H1 (cell line): ENCODE results near the gene TIMM29. TPM values are rescaled to one million over a fixed set of nuclear protein-coding genes. Genes with fewer than 3 reads are reported as not detected.

ENCODE experiments used
- CTCF ChIA-PET: fragments of 300-600 bp; sonication (Branson Sonifier 250); formaldehyde crosslinking; loops from one replicate; lab custom pipeline; 2021; ENCODE audit not compliant: partially characterized antibody; lab: Charles Lee
- POLR2A ChIA-PET: fragments of 300-600 bp; sonication (Branson Sonifier 250); formaldehyde crosslinking; loops from one replicate; lab custom pipeline; 2021; ENCODE audit warnings: inconsistent platforms; ENCODE audit not compliant: partially characterized antibody; lab: Charles Lee
- DNase-seq, 2 experiments: peaks; one replicate each; pipeline versions ENCODE4 v3.0.0 to v3.0.0-alpha.2; 2010 to 2022; ENCODE audit warnings: low spot score in 2 of 2, low read depth in 1 of 2, mixed read lengths in 1 of 2
- FAIRE-seq: peaks from 2 replicates; lab custom pipeline; 2011; peaks lifted over from hg19 to GRCh38; lab: Jason Lieb, UNC
- H2AFZ ChIP-seq: 2 replicates; pipeline ENCODE4 v1.8.1; 2012; ENCODE audit warnings: low read length, inconsistent platforms
- H2AK5ac ChIP-seq: 2 replicates; pipeline ENCODE4 v1.6.1; 2013; ENCODE audit warnings: low read depth, low read length
- H2BK120ac ChIP-seq: replicated peaks from 2 replicates; pipeline ENCODE3; 2013; ENCODE audit warnings: low read depth, low read length, inconsistent platforms
- H2BK12ac ChIP-seq: 2 replicates; pipeline ENCODE4 v1.6.1; 2013; ENCODE audit warnings: low read depth, low read length
- H2BK15ac ChIP-seq: 2 replicates; pipeline ENCODE4 v1.6.1; 2013; ENCODE audit warnings: low read length
- H2BK20ac ChIP-seq: 2 replicates; pipeline ENCODE4 v1.6.1; 2013; ENCODE audit warnings: low read length
- H2BK5ac ChIP-seq: 2 replicates; pipeline ENCODE4 v1.6.1; 2013; ENCODE audit warnings: low read depth, low read length
- H3K14ac ChIP-seq: 2 replicates; pipeline ENCODE4 v1.6.1; 2013; ENCODE audit warnings: inconsistent platforms; ENCODE audit not compliant: insufficient read length
- H3K18ac ChIP-seq: 2 replicates; pipeline ENCODE4 v1.6.1; 2013; ENCODE audit warnings: low read length; ENCODE audit errors: extremely low read depth
- H3K23ac ChIP-seq: 2 replicates; pipeline ENCODE4 v1.6.1; 2013; ENCODE audit warnings: inconsistent platforms; ENCODE audit not compliant: insufficient read length
- H3K23me2 ChIP-seq: 2 replicates; pipeline ENCODE4 v1.6.1; 2013; ENCODE audit warnings: low read depth, low read length
- H3K27ac ChIP-seq: 2 replicates; pipeline ENCODE4 v1.6.1; 2011; ENCODE audit warnings: low read depth, low read length, inconsistent platforms
- H3K27me3 ChIP-seq, 4 experiments: replicated peaks in 1 of 4; 1 replicate in 1 of 4; 2 replicates in 3 of 4; pipeline versions ENCODE4 v1.6.1 to v1.8.1; 2011 to 2013; ENCODE audit warnings: low read length in 3 of 4, mild to moderate bottlenecking in 3 of 4, inconsistent platforms in 2 of 4, mixed read lengths in 2 of 4, moderate library complexity in 1 of 4; ENCODE audit not compliant: control insufficient read depth in 3 of 4, insufficient read depth in 3 of 4; ENCODE audit errors: extremely low read depth in 1 of 4
- H3K36me3 ChIP-seq, 4 experiments: 2 replicates each; pipeline versions ENCODE4 v1.6.1 to v1.8.1; 2011 to 2013; ENCODE audit warnings: mild to moderate bottlenecking in 4 of 4, low read length in 3 of 4, moderate library complexity in 2 of 4, control low read depth in 1 of 4, inconsistent platforms in 1 of 4; ENCODE audit not compliant: insufficient read depth in 4 of 4, control insufficient read depth in 2 of 4
- H3K4ac ChIP-seq: replicated peaks from 2 replicates; pipeline ENCODE3; 2013; ENCODE audit warnings: low read length, low read depth, mixed read lengths, inconsistent platforms; ENCODE audit not compliant: insufficient read length
- H3K4me1 ChIP-seq, 4 experiments: replicated peaks in 1 of 4; 1 replicate in 1 of 4; 2 replicates in 3 of 4; pipeline versions ENCODE4 v1.6.1 to v1.8.1; 2011 to 2013; ENCODE audit warnings: low read length in 3 of 4, inconsistent platforms in 2 of 4, mixed read lengths in 1 of 4; ENCODE audit not compliant: insufficient read depth in 4 of 4, control insufficient read depth in 3 of 4
- H3K4me2 ChIP-seq, 2 experiments: 2 replicates each; pipeline versions ENCODE4 v1.6.1 to v1.8.1; 2011 to 2013; ENCODE audit warnings: low read depth in 2 of 2, low read length in 2 of 2, control low read depth in 1 of 2, inconsistent platforms in 1 of 2, mild to moderate bottlenecking in 1 of 2; ENCODE audit not compliant: insufficient read depth in 1 of 2
- H3K4me3 ChIP-seq, 4 experiments: fragments of 200-600, 300-600 bp in 1 of 4; sonication (generic), shearing (Covaris generic), sonication (Bioruptor Twin) in 1 of 4; 2 replicates each; pipeline versions ENCODE4 v1.5.1 to v1.8.1; 2011 to 2016; ENCODE audit warnings: low read length in 4 of 4, low read depth in 3 of 4, control low read depth in 2 of 4, inconsistent platforms in 2 of 4, mild to moderate bottlenecking in 2 of 4, mixed read lengths in 1 of 4, moderate library complexity in 1 of 4; ENCODE audit not compliant: insufficient read depth in 2 of 4; ENCODE audit errors: extremely low read depth in 1 of 4
- H3K56ac ChIP-seq: replicated peaks from 2 replicates; pipeline ENCODE3; 2013; ENCODE audit warnings: low read depth, mild to moderate bottlenecking, mixed read lengths, low read length, inconsistent platforms; ENCODE audit not compliant: insufficient read length
- H3K79me1 ChIP-seq: 2 replicates; pipeline ENCODE4 v1.6.1; 2013; ENCODE audit warnings: low read depth, low read length, control low read depth
- H3K79me2 ChIP-seq, 2 experiments: 2 replicates each; pipeline versions ENCODE4 v1.6.1 to v1.8.1; 2012 to 2013; ENCODE audit warnings: low read length in 2 of 2, mild to moderate bottlenecking in 2 of 2, inconsistent platforms in 1 of 2; ENCODE audit not compliant: insufficient read depth in 2 of 2, control insufficient read depth in 1 of 2
- H3K9ac ChIP-seq, 4 experiments: replicated peaks in 1 of 4; 1 replicate in 1 of 4; 2 replicates in 3 of 4; pipeline versions ENCODE4 v1.6.1 to v1.8.1; 2011 to 2013; ENCODE audit warnings: low read depth in 3 of 4, low read length in 3 of 4, control low read depth in 2 of 4, mild to moderate bottlenecking in 2 of 4, moderate library complexity in 2 of 4, inconsistent platforms in 1 of 4; ENCODE audit errors: extremely low read depth in 1 of 4
- H3K9me3 ChIP-seq, 2 experiments: 2 replicates each; pipeline versions ENCODE4 v1.6.1 to v1.8.1; 2012 to 2013; ENCODE audit warnings: mild to moderate bottlenecking in 2 of 2, moderate library complexity in 2 of 2, control low read depth in 1 of 2, inconsistent platforms in 1 of 2, low read depth in 1 of 2, low read length in 1 of 2, mixed read lengths in 1 of 2; ENCODE audit not compliant: insufficient read depth in 2 of 2
- H4K20me1 ChIP-seq, 2 experiments: replicated peaks in 1 of 2; 2 replicates each; pipeline versions ENCODE3 to v1.8.1; 2011 to 2013; ENCODE audit warnings: inconsistent platforms in 2 of 2, low read length in 2 of 2, mild to moderate bottlenecking in 1 of 2; ENCODE audit not compliant: insufficient read depth in 2 of 2, control insufficient read depth in 1 of 2
- H4K5ac ChIP-seq: 2 replicates; pipeline ENCODE4 v1.6.1; 2013; ENCODE audit warnings: low read length, low read depth, mixed read lengths, inconsistent platforms; ENCODE audit not compliant: insufficient read length
- H4K8ac ChIP-seq: 2 replicates; pipeline ENCODE4 v1.8.0; 2013; ENCODE audit warnings: mild to moderate bottlenecking, moderate library complexity, low read length, inconsistent platforms; ENCODE audit not compliant: insufficient read depth; ENCODE audit errors: extremely low read depth
- H4K91ac ChIP-seq: replicated peaks from 2 replicates; pipeline ENCODE3; 2013; ENCODE audit warnings: low read length, mixed read lengths, inconsistent platforms; ENCODE audit not compliant: insufficient read length
- ASH2L ChIP-seq: fragments of 200-600, 300-600 bp; sonication (generic); IDR thresholded peaks from one replicate; pipeline ENCODE4 v1.7.1; 2017; ENCODE audit warnings: low read length
- BCL11A ChIP-seq, 2 experiments: IDR thresholded peaks; one replicate each; pipeline ENCODE4 v1.6.1; 2011; ENCODE audit warnings: low read depth in 2 of 2, low read length in 2 of 2, mild to moderate bottlenecking in 2 of 2
- CBX8 ChIP-seq: fragments of 300-800, 300-1000 bp; sonication (generic); IDR thresholded peaks from 2 replicates; pipeline ENCODE4 v1.7.1; 2016; ENCODE audit warnings: low read depth, low read length, borderline replicate concordance
- CHD2 ChIP-seq: IDR thresholded peaks from 2 replicates; pipeline ENCODE4 v1.6.1; 2012; ENCODE audit warnings: low read length, improper control_type of control experiment
- HDAC2 ChIP-seq, 2 experiments: fragments of 300-600 bp in 1 of 2; sonication (generic) in 1 of 2; IDR thresholded peaks; 2 replicates each; pipeline ENCODE4 v1.6.1; 2011 to 2012; ENCODE audit warnings: low read depth in 2 of 2, low read length in 2 of 2, mild to moderate bottlenecking in 2 of 2, moderate library complexity in 2 of 2, borderline replicate concordance in 1 of 2, inconsistent platforms in 1 of 2
- JUND ChIP-seq: IDR thresholded peaks from 2 replicates; pipeline ENCODE4 v1.6.1; 2011; ENCODE audit warnings: mild to moderate bottlenecking, improper control_type of control experiment, low read length
- MAX ChIP-seq: IDR thresholded peaks from 2 replicates; pipeline ENCODE4 v1.6.1; 2012; ENCODE audit warnings: inconsistent platforms
- RFX5 ChIP-seq: IDR thresholded peaks from 2 replicates; pipeline ENCODE4 v1.6.1; 2011; ENCODE audit warnings: low read depth, low read length, improper control_type of control experiment, borderline replicate concordance
- TBP ChIP-seq: IDR thresholded peaks from 2 replicates; pipeline ENCODE4 v1.6.1; 2011; ENCODE audit warnings: low read depth, low read length, improper control_type of control experiment
- WGBS, 2 experiments: shearing (Covaris generic) in 1 of 2; methylation state at CpG; one replicate each; pipeline versions ENCODE4 v1.1.6 to v1.1.7; 2013 to 2015; ENCODE audit warnings: low lambda C conversion rate in 2 of 2, mixed read lengths in 2 of 2, inconsistent platforms in 1 of 2, low coverage in 1 of 2, missing lambda C conversion rate in 1 of 2; ENCODE audit not compliant: insufficient replicate concordance in 2 of 2, insufficient coverage in 1 of 2, insufficient read length in 1 of 2; ENCODE audit errors: extremely low coverage in 1 of 2, missing lambda C conversion rate in 1 of 2; 5-methylcytosine and 5-hydroxymethylcytosine counted together
- polyA plus RNA-seq, 7 experiments: library from polyadenylated mRNA; depleted of rRNA in 3 of 7; stranded (reverse) in 5 of 7; unstranded in 2 of 7; fragments of >200 nt in 5 of 7; fragments of 200-250 nt in 2 of 7; gene quantifications; 1 replicate in 5 of 7; 2 replicates in 1 of 7; 4 replicates in 1 of 7; pipeline versions ENCODE4 v1.2.1 to v1.2.3, GENCODE V29; 2011 to 2013; ENCODE audit warnings: missing spikeins in 2 of 7, mixed read lengths in 2 of 7
- total RNA-seq: library from RNA; stranded (reverse); fragmentation: NEBNext Ultra II Directional; extraction: Animal tissue kit (Norgen Biotek cat#: 25700); gene quantifications from 2 replicates; pipeline ENCODE4 v1.2.1, GENCODE V29; 2021

Gene TIMM29
- total and polyA plus RNA-seq, 2 of the 8 experiments (the other 6 are each of a cell fraction or from before 2014, with no cell fraction given): 15.9 to 24.0 TPM

GRCh38 chr19:10945264-10945663, 16.7 kb downstream of the TIMM29 start:
- no peak overlapping the region for H3K18ac ChIP-seq
- ChIA-PET POLR2A (interaction anchor here (0.7 to 1.3 kb wide), 2 partner anchors 109 to 716 kb away, joined by 3 read pairs; partner anchors contain the start of gene TMED1), CTCF (interaction anchor here (1.1 to 3.3 kb wide), 11 partner anchors 9 to 172 kb away, joined by 3 to 13 read pairs (median 3); no protein-coding TSS in a partner anchor)
- no peak overlapping the region for H3K4me3 ChIP-seq
- no peaks in the 10 kb centered on the region for H3K27me3 ChIP-seq
- no peak overlapping the region for H4K8ac ChIP-seq
- H3K79me2 ChIP-seq: no peaks in the 10 kb centered on the region
- H2BK5ac ChIP-seq: no peak overlapping the region
- DNase-seq: no peak
- no peaks in the 10 kb centered on the region for H3K36me3 ChIP-seq
- H4K5ac ChIP-seq: no peak overlapping the region
- no peak overlapping the region for H3K4ac ChIP-seq
- H2BK12ac ChIP-seq: no peak overlapping the region
- H3K56ac ChIP-seq: no peak overlapping the region
- WGBS, 2 experiments: 93% methylated on average over 4 of the region's 4 CpGs; no CpG with 5 or more reads in 1 of the 2 experiments
- FAIRE-seq: no peak
- H4K20me1 ChIP-seq: no peaks in the 10 kb centered on the region
- no peak overlapping the region for H3K4me2 ChIP-seq
- H3K27ac ChIP-seq: no peak overlapping the region
- no peak overlapping the region for H3K14ac ChIP-seq
- H3K4me1 ChIP-seq: no peaks in the 10 kb centered on the region
- no peak overlapping the region for H2BK120ac ChIP-seq
- H3K79me1 ChIP-seq: no peaks in the 10 kb centered on the region
- no peaks in the 10 kb centered on the region for H3K23me2 ChIP-seq
- H3K23ac ChIP-seq: no peak overlapping the region
- no peak overlapping the region for H2BK20ac ChIP-seq
- H3K9ac ChIP-seq: no peak overlapping the region
- H3K9me3 ChIP-seq: no peaks in the 10 kb centered on the region
- H2AK5ac ChIP-seq: no peak overlapping the region
- no peak overlapping the region for H2AFZ ChIP-seq
- no peak overlapping the region for H2BK15ac ChIP-seq
- no peak overlapping the region for H4K91ac ChIP-seq
- TF ChIP-seq RFX5 (no peak), MAX (no peak), HDAC2 (IDR thresholded peaks at IDR 0.05; ENCODE audit: borderline replicate concordance in 1 of 2, low read depth in 2 of 2, low read length in 2 of 2) (no peak), CBX8 (no peak), BCL11A (IDR thresholded peaks at IDR 0.05; ENCODE audit: low read depth in 2 of 2, low read length in 2 of 2) (no peak), ASH2L (no peak), CHD2 (no peak), TBP (no peak), JUND (no peak)
